GM12878 (cell line): ENCODE data around the gene TM9SF2. TPM values are rescaled to one million over a fixed set of nuclear protein-coding genes. Genes with fewer than 3 reads are reported as not detected.

Source experiments
- ATAC-seq: fragments of 200-7000 bp; cut with Tn5 transposase; 3 replicates; pipeline ENCODE4 v1.9.1; 2020; ENCODE audit warnings: mild to moderate bottlenecking, moderate library complexity
- BruUV-seq: library from RNA; stranded (reverse); fragments of 400-500 nt; replicated peaks from 2 replicates; lab custom pipeline; 2021; lab: Mats Ljungman, UMichigan
- CTCF ChIA-PET: fragments of 300-600 bp; sonication (Branson Sonifier 250); formaldehyde crosslinking; extraction: SDS; loops from one replicate; lab custom pipeline; 2021; ENCODE audit warnings: inconsistent platforms; lab: Yijun Ruan, JAX
- POLR2A ChIA-PET: fragments of 350-600 bp; formaldehyde crosslinking; extraction: SDS; loops from one replicate; lab custom pipeline; 2021; ENCODE audit warnings: inconsistent platforms; lab: Charles Lee
- RAD21 ChIA-PET: fragments of 300-600 bp; sonication (Branson Sonifier 250); formaldehyde crosslinking; loops from one replicate; lab custom pipeline; 2023; ENCODE audit warnings: antibody characterized with exemption; ENCODE audit not compliant: unreplicated experiment; lab: Charles Lee
- SMC1A ChIA-PET: fragments of 300-600 bp; sonication (Branson Sonifier 250); formaldehyde crosslinking; loops from one replicate; lab custom pipeline; 2023; ENCODE audit not compliant: unreplicated experiment, uncharacterized antibody; lab: Charles Lee
- DNase-seq: peaks from one replicate; pipeline ENCODE4 v3.0.0-alpha.2; 2011; ENCODE audit warnings: low read depth, low spot score
- FAIRE-seq: peaks from 3 replicates; lab custom pipeline; 2011; peaks lifted over from hg19 to GRCh38; lab: Jason Lieb, UNC
- H2AFZ ChIP-seq: 2 replicates; pipeline ENCODE4 v1.6.0; 2011; ENCODE audit warnings: low read depth, low read length, control low read depth; ENCODE audit not compliant: control insufficient read depth
- H3K27ac ChIP-seq: 2 replicates; pipeline ENCODE4 v1.5.1; 2011; ENCODE audit warnings: control low read depth; ENCODE audit not compliant: control insufficient read depth, insufficient read depth
- H3K27me3 ChIP-seq, 2 experiments: replicated peaks in 1 of 2; 2 replicates each; pipeline versions ENCODE4 v1.6.0 to v1.6.1; 2011; ENCODE audit warnings: low read length in 1 of 2; ENCODE audit not compliant: control insufficient read depth in 2 of 2, insufficient read depth in 2 of 2
- H3K36me3 ChIP-seq, 2 experiments: 2 replicates each; pipeline ENCODE4 v1.5.1; 2011; ENCODE audit warnings: low read length in 1 of 2; ENCODE audit not compliant: control insufficient read depth in 2 of 2, insufficient read depth in 2 of 2
- H3K4me1 ChIP-seq: 2 replicates; pipeline ENCODE4 v1.6.1; 2011; ENCODE audit warnings: mild to moderate bottlenecking, low read length, moderate library complexity, mixed read lengths; ENCODE audit not compliant: control insufficient read depth, insufficient read depth
- H3K4me2 ChIP-seq: 2 replicates; pipeline ENCODE4 v1.6.0; 2011; ENCODE audit warnings: control low read depth; ENCODE audit not compliant: control insufficient read depth, insufficient read depth
- H3K4me3 ChIP-seq: fragments of 200-600 bp; sonication (generic); 2 replicates; pipeline ENCODE4 v1.5.1; 2016
- H3K79me2 ChIP-seq: 2 replicates; pipeline ENCODE4 v1.6.0; 2011; ENCODE audit warnings: low read length; ENCODE audit not compliant: control insufficient read depth, insufficient read depth
- H3K9ac ChIP-seq: 2 replicates; pipeline ENCODE4 v1.8.0; 2011; ENCODE audit warnings: low read length, control low read depth, mixed read lengths; ENCODE audit not compliant: control insufficient read depth, insufficient read depth
- H3K9me3 ChIP-seq: replicated peaks from 3 replicates; pipeline ENCODE4 v1.5.1; 2011; ENCODE audit warnings: mild to moderate bottlenecking, low read length; ENCODE audit not compliant: control insufficient read depth, insufficient read depth
- H4K20me1 ChIP-seq: 2 replicates; pipeline ENCODE4 v1.6.0; 2011; ENCODE audit not compliant: control insufficient read depth, insufficient read depth
- ASH2L ChIP-seq: fragments of 300-600, 200-600 bp; sonication (generic); IDR thresholded peaks from 2 replicates; pipeline ENCODE4 v1.6.1; 2017; ENCODE audit warnings: low read depth, mild to moderate bottlenecking, borderline replicate concordance
- JUNB ChIP-seq: IDR thresholded peaks from 2 replicates; pipeline ENCODE4 v1.6.1; 2016; ENCODE audit warnings: antibody characterized with exemption, mild to moderate bottlenecking
- LARP7 ChIP-seq: fragments of 450-650 bp; IDR thresholded peaks from 2 replicates; pipeline ENCODE4 v1.6.1; 2017; ENCODE audit warnings: mild to moderate bottlenecking
- NFIC ChIP-seq: IDR thresholded peaks from 2 replicates; pipeline ENCODE4 v1.6.1; 2012; ENCODE audit warnings: low read depth, mild to moderate bottlenecking, inconsistent platforms, low read length, moderate library complexity
- RCOR1 ChIP-seq: conservative IDR thresholded peaks from 2 replicates; pipeline ENCODE4 v1.6.1; 2012; ENCODE audit warnings: low read depth, low read length, improper control_type of control experiment
- RUNX3 ChIP-seq: IDR thresholded peaks from 2 replicates; pipeline ENCODE4 v1.6.1; 2012; ENCODE audit warnings: low read length, inconsistent platforms
- STAT3 ChIP-seq: IDR thresholded peaks from 2 replicates; pipeline ENCODE4 v1.6.1; 2011; ENCODE audit warnings: low read depth, low read length, improper control_type of control experiment
- SUPT20H ChIP-seq: IDR thresholded peaks from 2 replicates; pipeline ENCODE4 v1.6.1; 2011; ENCODE audit warnings: low read depth, mild to moderate bottlenecking, low read length, moderate library complexity, borderline replicate concordance; ENCODE audit not compliant: control insufficient read depth
- SUZ12 ChIP-seq: fragments of 200-600 bp; sonication (generic); IDR thresholded peaks from one replicate; pipeline ENCODE4 v1.6.1; 2018; ENCODE audit warnings: antibody characterized with exemption, mild to moderate bottlenecking; ENCODE audit not compliant: unreplicated experiment
- ZNF384 ChIP-seq: IDR thresholded peaks from 2 replicates; pipeline ENCODE4 v1.6.1; 2012; ENCODE audit warnings: low read depth, mild to moderate bottlenecking, low read length, improper control_type of control experiment, borderline replicate concordance
- ZSCAN29 ChIP-seq: fragments of 450-650 bp; IDR thresholded peaks from 2 replicates; pipeline ENCODE4 v1.6.1; 2017; ENCODE audit warnings: mild to moderate bottlenecking, moderate library complexity
- ZZZ3 ChIP-seq: IDR thresholded peaks from 2 replicates; pipeline ENCODE4 v1.6.1; 2011; ENCODE audit warnings: low read depth; ENCODE audit not compliant: control insufficient read depth, insufficient read length
- WGBS: methylation state at CpG from one replicate; pipeline ENCODE4 v1.1.6; 2016; ENCODE audit warnings: low lambda C conversion rate; ENCODE audit not compliant: insufficient replicate concordance, insufficient coverage; ENCODE audit errors: missing lambda C conversion rate; 5-methylcytosine and 5-hydroxymethylcytosine counted together
- in situ Hi-C: fragments of 300-500 bp; cut with MboI; formaldehyde crosslinking; loops from 9 replicates; pipeline ENCODE4 v1.14.3; 2018; ENCODE audit warnings: mixed read lengths
- intact Hi-C: fragments of 100-400 bp; cut with micrococcal nuclease; formaldehyde crosslinking; loops from one replicate; pipeline ENCODE4 v1.14.2; 2022; ENCODE audit not compliant: unreplicated experiment
- polyA plus RNA-seq, 11 experiments: library from polyadenylated mRNA; depleted of rRNA in 4 of 11; unstranded in 6 of 11; stranded (reverse) in 5 of 11; fragments of >200 nt; fragmentation: Nextera tagmentation in 4 of 11; fragmentation: Illumina TruSeq in 1 of 11; extraction: Ambion mirVana in 4 of 11; extraction: Trizol in 1 of 11; gene quantifications; 1 replicate in 1 of 11; 2 replicates in 10 of 11; pipeline versions ENCODE4 v1.2.1 to v1.2.3, GENCODE V29; 2011 to 2016; ENCODE audit warnings: inconsistent platforms in 2 of 11, missing spikeins in 2 of 11, low read depth in 1 of 11
- total RNA-seq, 4 experiments: library from RNA; depleted of rRNA in 3 of 4; stranded (reverse); fragments of >200 nt in 3 of 4; fragmentation: Illumina TruSeq in 1 of 4; extraction: Trizol in 1 of 4; gene quantifications; 2 replicates each; pipeline versions ENCODE4 v1.2.1 to v1.2.3, GENCODE V29; 2013 to 2021

Gene TM9SF2
- total and polyA plus RNA-seq, 10 of the 15 experiments (the other 5 are each of a cell fraction or from before 2014, with no cell fraction given) = 34.6 to 128 (median 79.2) TPM

DNA sequence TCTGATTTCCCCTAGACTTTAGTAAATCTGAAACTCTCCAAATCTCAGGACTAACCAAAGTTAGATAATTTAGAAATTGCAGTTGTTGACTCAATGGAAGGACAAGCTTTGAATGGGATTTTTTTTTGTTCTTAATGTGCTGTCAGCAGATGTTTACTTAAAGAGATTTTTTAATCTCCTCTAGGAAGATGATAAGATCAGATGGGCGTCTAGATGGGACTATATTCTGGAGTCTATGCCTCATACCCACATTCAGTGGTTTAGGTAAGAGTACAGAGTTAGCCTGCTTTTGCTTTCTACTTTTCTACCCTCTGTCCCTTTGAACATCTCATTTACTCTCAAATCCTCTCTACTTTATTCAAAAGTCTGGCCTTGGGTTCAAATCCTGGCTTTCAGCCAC, 39.3 kb downstream of the TM9SF2 start:
- no TSS peak for BruUV-seq
- DNase-seq = no peak
- Histone ChIP-seq H3K9ac (no peak overlapping the region), H3K4me1 (peaks cover 29% of the 10 kb centered on the region), H3K4me3 (no peak overlapping the region), H2AFZ (no peak overlapping the region), H3K27ac (0 out of 2 replicates have a peak overlapping the region, but pooled peaks have one; percentile 22), H3K36me3 (peaks cover 5 to 29% of the 10 kb centered on the region in 2 experiments), H3K79me2 (no peaks in the 10 kb centered on the region), H4K20me1 (no peaks in the 10 kb centered on the region), H3K9me3 (no peaks in the 10 kb centered on the region), H3K4me2 (0 out of 2 replicates have a peak overlapping the region, but pooled peaks have one; percentile 15), H3K27me3 (no peaks in the 10 kb centered on the region)
- ChIA-PET SMC1A (interaction anchor here (0.7 to 1.2 kb wide), 2 partner anchors 13 to 37 kb away, joined by 3 read pairs; no protein-coding TSS in a partner anchor), CTCF (interaction anchor here (0.6 to 2.0 kb wide), 3 partner anchors 12 to 400 kb away, joined by 3 to 6 read pairs (median 3); no protein-coding TSS in a partner anchor), POLR2A (no interaction called here), RAD21 (no interaction called here)
- intact Hi-C loops (loop anchor here (5.0 to 10.0 kb wide), 2 partner anchors 67 to 96 kb away; partner anchors contain the start of gene CLYBL), in situ Hi-C loops (no loop called here)
- no peak for FAIRE-seq
- no peak for TF ChIP-seq ZSCAN29
- peak; percentile 40; the same call in 1 of the 2 replicates for TF ChIP-seq RUNX3
- TF ChIP-seq NFIC = peak; percentile 26; the same call in 1 of the 2 replicates
- TF ChIP-seq STAT3 = no peak
- TF ChIP-seq ZNF384 = no peak
- no peak for TF ChIP-seq LARP7
- no peak for TF ChIP-seq SUPT20H
- no peak for TF ChIP-seq RCOR1
- no peak for TF ChIP-seq ZZZ3
- TF ChIP-seq JUNB = peak; percentile 75
- no peak for TF ChIP-seq SUZ12
- TF ChIP-seq ASH2L = no peak
- 88% methylated on average over 1 of the region's 1 CpG for WGBS
- ATAC-seq = no peak
